Measurements from ENCODE around the gene C10orf105.

DNA sequence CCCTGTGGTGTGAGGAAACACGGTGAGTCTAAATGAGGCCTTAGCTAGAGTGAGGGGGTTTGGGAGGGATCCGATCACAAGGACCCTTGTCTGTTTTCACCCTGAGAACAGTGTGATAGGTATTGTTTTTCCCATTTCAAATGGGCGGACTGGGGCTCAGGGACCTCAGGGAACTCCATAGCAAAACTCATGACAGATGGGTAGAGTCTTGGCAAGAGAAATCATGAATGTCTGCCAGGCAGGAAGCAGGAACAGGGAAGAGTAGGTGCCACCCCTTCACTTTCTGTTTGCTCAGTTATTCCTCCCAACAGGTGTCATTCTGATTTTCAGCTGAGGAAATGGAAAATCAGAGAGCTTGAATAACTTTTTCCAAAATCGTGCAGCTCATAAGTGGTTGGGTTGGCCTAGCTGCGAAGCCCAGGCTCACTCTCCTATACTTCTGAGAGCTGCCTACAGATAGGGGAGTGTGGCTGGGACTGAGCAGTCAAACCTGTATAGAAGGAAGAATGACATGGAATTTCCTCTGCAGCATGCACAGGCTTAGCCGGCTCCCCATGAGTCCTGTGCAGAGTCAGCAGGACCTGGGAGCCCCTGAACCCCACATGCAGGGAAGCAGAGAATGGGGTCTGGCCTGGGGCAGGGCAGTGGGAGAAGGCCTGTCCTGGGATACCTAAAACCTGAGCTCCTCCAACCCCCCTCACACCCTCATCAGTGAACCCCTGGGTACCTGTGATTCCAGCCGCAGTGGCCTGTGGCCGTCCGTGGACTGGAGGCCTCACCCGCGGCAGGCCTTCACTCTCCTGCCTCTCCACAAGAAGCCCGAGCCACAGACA is 17.6 kb upstream of the C10orf105 start:
- TF ChIP-seq MZF1 (tag by site-specific recombination; IDR thresholded peaks at IDR 0.05; ENCODE audit: borderline replicate concordance), result no peak
- TF ChIP-seq, protein P1, sequence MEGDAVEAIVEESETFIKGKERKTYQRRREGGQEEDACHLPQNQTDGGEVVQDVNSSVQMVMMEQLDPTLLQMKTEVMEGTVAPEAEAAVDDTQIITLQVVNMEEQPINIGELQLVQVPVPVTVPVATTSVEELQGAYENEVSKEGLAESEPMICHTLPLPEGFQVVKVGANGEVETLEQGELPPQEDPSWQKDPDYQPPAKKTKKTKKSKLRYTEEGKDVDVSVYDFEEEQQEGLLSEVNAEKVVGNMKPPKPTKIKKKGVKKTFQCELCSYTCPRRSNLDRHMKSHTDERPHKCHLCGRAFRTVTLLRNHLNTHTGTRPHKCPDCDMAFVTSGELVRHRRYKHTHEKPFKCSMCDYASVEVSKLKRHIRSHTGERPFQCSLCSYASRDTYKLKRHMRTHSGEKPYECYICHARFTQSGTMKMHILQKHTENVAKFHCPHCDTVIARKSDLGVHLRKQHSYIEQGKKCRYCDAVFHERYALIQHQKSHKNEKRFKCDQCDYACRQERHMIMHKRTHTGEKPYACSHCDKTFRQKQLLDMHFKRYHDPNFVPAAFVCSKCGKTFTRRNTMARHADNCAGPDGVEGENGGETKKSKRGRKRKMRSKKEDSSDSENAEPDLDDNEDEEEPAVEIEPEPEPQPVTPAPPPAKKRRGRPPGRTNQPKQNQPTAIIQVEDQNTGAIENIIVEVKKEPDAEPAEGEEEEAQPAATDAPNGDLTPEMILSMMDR (tag by site-specific recombination; IDR thresholded peaks at IDR 0.05), result no peak
- TF ChIP-seq ZNF138 (tag by site-specific recombination; IDR thresholded peaks at IDR 0.05; ENCODE audit: borderline replicate concordance), result no peak
- no peak for TF ChIP-seq ZEB2 (tag by site-specific recombination; IDR thresholded peaks at IDR 0.05)
- no peak for TF ChIP-seq ZNF660 (tag by site-specific recombination; IDR thresholded peaks at IDR 0.05)
- TF ChIP-seq, protein P2, sequence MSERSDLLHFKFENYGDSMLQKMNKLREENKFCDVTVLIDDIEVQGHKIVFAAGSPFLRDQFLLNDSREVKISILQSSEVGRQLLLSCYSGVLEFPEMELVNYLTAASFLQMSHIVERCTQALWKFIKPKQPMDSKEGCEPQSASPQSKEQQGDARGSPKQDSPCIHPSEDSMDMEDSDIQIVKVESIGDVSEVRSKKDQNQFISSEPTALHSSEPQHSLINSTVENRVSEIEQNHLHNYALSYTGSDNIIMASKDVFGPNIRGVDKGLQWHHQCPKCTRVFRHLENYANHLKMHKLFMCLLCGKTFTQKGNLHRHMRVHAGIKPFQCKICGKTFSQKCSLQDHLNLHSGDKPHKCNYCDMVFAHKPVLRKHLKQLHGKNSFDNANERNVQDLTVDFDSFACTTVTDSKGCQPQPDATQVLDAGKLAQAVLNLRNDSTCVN (tag by site-specific recombination; optimal IDR thresholded peaks at IDR 0.05), result no peak
- no peak for TF ChIP-seq ZNF24 (tag by site-specific recombination; IDR thresholded peaks at IDR 0.05)
- TF ChIP-seq HOXA7 (CRISPR knock-in tag; IDR thresholded peaks at IDR 0.05; ENCODE audit: borderline replicate concordance), result no peak
- TF ChIP-seq KLF10 (tag by site-specific recombination; IDR thresholded peaks at IDR 0.05), result no peak
- TF ChIP-seq ZNF776 (tag by site-specific recombination; IDR thresholded peaks at IDR 0.05; ENCODE audit: borderline replicate concordance), result no peak
- no peak for TF ChIP-seq ZNF274 (IDR thresholded peaks at IDR 0.05; ENCODE audit: low read length)
- no peak for TF ChIP-seq ZNF274 (tag by site-specific recombination; IDR thresholded peaks at IDR 0.05; ENCODE audit: borderline replicate concordance)
